ENCODE results near the gene CCDC92.
A peak's percentile ranks its signal among the peaks of the same experiment; 100 is the strongest.

The CCDC92 gene

GRCh38 chr12:124015494-124016461, 43.1 kb upstream of the CCDC92 start:
- H3K27ac ChIP-seq = no peak overlapping the region
- TF ChIP-seq CTCF (conservative IDR thresholded peaks at IDR 0.05) = no peak

DNA sequence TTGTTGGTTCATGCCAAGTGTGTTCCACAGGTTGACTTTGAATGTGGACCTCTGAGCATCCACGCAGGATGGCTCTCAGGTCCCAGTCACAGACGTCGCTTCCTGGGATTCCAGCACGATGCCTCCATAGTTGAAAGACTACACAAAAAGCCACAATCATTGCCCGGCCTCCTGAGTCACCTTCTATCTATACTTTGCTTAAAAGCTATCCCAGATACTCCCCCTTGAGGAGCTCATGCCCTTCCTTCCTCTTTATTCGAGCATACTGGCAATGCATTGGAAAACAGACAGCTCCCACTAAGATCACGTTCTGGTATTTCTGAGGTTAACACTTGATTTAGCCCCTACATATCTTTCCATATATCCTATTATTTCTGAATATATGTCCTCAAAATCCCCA, 40.4 kb upstream of the CCDC92 start:
- H3K27ac ChIP-seq = no peak overlapping the region
- TF ChIP-seq CTCF (conservative IDR thresholded peaks at IDR 0.05) = no peak

DNA sequence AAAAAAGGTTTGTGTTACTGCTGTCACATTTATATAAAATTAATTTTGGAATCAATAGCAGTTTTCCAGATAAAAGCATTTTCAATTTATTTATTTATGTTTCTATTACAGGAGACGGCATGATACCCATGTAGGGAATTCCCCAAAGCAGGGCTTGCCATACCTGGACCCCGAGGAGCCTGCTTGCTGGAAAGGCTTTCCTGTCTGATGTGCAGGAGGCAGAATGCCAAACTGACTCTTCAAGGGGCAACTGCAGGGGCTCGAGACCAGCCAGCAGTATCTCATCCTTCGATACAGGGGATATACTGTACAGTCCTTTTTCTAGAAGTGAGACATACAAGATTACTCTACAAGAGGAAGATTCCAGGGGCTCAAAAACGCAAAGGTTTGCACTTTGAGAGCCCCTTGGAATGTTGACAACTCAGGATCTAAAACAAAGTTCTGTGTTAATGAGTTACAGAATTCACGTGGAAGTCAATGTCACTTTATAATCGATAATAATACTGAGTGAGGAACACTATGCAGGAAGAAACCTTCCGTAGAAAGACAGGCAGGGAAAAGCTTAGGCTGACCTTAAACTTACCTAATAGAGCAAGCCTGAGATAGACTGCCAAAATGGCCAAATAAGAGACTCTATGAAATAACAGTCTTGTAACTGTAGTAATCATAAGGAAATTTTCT, 38.9 kb upstream of the CCDC92 start:
- no peak for TF ChIP-seq CTCF (conservative IDR thresholded peaks at IDR 0.05)

GRCh38 chr12:124010687-124011086, 38.1 kb upstream of the CCDC92 start:
- H3K27ac ChIP-seq = no peak overlapping the region
- TF ChIP-seq CTCF (conservative IDR thresholded peaks at IDR 0.05) = no peak

More for the DNA sequence above, 38.9 kb upstream of the CCDC92 start:
- no peak overlapping the region for H3K27ac ChIP-seq

DNA sequence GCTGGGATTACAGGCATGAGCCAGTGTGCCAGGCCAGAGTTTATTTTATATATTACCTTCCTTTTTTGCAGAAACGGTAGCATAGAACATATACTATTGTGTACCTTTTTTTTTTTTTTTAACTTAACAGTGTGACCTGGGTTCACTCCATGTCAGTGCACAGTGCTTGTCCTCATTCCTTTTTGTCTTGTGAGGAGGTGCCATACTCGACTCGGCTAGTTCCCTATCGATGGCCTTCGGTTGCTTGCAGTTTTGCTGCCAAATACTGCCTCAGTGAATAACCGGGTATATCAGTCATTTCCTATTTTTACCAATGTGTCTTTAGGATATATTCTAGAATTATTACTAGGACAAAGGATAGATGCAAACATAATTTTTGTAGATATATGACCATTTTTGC, 37.1 kb upstream of the CCDC92 start:
- no peak overlapping the region for H3K27ac ChIP-seq
- TF ChIP-seq CTCF (conservative IDR thresholded peaks at IDR 0.05) = no peak

DNA sequence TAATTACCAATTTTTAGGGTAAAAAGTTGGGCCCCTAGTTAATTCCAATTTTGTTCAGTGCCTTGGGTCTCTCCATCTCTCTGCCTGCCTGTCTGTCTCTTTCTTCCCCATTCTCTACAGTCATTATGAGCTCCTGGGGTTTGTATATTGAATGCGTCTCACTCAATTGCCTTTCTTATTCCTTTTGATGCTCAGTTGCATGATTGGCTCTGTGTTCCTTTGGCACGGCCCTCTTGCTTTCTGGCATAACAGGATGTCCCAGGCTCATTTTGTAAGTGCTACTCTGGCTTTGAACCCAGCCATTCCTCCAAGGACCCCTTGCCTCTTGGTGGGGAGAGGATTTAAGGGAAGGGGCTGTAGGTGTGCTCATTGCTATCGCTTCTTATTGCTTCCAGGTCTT, 36.0 kb upstream of the CCDC92 start:
- no peak for TF ChIP-seq CTCF (conservative IDR thresholded peaks at IDR 0.05)
- H3K27ac ChIP-seq = no peak overlapping the region

- no peak for TF ChIP-seq CTCF (conservative IDR thresholded peaks at IDR 0.05)
- peak overlapping the region; percentile 36; the same call in 1 of the 2 replicates for H3K27ac ChIP-seq
Measured at GRCh38 chr12:124007826-124008570, 35.4 kb upstream of the CCDC92 start.
